HG02884 (cell line): ENCODE data around the gene COL10A1.
A peak's percentile ranks its signal among the peaks of the same experiment; 100 is the strongest.

Experiments used
- ATAC-seq: cut with Tn5 transposase; IDR thresholded peaks from one replicate; pipeline ENCODE4 v1.9.1; 2021; ENCODE audit warnings: mild to moderate bottlenecking, moderate library complexity; ENCODE audit not compliant: unreplicated experiment

The COL10A1 gene

GRCh38 chr6:116088946-116089345 lies 37.0 kb downstream of the COL10A1 start:
- ATAC-seq = no peak

GRCh38 chr6:116087437-116088027 lies 38.4 kb downstream of the COL10A1 start:
- peak; percentile 86 for ATAC-seq

DNA sequence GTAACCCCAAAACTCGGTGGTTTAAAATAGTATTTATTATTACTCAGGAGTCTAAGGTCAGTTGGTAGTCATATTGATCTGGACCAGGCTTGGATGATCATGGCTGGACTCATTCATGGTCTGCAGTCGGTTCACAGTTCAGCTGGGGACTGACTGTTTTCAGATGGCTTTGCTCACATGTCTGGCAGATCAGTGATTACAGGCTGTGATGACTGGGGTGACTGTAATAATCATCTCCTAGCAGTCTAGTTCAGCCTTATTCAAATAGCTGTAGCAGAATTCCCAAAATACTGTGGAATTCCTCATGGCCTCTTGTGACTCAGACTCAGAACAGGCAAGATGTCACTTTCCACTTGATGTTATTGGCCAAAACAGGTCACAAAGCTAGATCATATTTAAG lies 41.6 kb downstream of the COL10A1 start:
- ATAC-seq = no peak

GRCh38 chr6:116083052-116083451 lies 42.9 kb downstream of the COL10A1 start:
- no peak for ATAC-seq

DNA sequence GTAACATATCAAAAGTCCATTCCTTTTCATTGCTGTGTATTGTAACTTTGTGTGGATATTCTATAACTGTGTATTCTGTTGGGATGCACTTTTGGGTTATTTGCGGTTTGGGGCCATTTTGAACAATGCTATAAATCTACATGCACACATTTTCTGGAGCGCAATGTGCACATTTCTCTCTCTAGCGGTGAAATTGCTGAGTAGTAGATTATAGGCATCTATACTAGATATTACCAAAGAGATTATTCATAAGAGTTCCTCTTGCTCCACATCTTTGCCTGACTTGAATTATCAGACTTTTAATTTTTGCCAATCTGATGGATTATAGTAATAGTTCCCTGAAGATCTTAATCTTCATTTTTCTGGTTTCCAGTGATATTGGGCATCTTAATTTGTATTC lies 47.0 kb downstream of the COL10A1 start:
- ATAC-seq = no peak

DNA sequence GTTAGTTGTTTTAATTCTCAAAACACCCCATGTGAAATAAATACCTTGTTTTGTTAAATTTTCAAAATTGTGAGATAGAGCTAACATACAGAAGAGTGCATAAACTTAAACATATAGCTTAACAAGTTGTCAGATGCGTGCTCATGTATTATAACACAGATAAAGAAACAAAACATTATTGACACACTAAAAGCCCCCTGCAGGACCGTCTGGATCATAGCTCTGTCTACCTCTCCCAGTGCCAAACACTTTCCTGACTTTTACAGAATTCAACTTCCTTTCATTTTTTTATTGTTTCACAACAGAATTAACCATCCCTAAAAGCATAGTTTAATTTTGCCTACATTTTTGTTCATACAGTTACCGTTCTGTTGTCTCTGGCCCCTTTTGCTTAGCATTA lies 47.4 kb downstream of the COL10A1 start:
- no peak for ATAC-seq

DNA sequence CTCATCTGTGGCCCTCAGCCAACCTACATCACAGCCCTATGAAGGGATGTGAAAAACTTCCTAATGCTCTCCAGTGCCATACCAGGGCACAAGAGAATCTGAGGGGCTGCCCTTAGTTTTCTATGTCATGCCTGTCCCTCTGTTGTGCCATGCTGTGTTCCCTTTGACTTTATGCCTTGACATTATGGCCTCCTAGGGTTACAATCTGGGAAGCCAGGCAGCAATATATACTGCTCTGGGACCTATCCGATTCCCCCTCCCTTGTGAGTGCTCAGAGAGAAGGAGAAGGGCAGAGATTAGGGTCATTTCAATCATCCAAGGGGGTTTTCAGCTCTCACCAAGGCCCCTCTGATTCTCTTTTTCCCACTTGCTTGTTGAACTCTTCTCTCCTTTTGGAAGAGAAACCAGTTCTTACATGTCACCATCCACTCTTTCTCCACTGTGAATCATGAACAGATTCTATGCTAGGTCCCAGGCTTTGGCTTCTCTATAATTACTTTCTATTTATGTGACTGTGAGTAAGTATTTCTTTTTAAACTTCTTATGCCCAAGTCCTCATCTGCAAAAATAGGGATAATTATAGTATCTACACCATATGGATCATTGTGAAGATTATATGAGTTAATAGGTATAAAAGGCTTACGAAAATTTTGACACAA lies 51.1 kb downstream of the COL10A1 start:
- no peak for ATAC-seq

DNA sequence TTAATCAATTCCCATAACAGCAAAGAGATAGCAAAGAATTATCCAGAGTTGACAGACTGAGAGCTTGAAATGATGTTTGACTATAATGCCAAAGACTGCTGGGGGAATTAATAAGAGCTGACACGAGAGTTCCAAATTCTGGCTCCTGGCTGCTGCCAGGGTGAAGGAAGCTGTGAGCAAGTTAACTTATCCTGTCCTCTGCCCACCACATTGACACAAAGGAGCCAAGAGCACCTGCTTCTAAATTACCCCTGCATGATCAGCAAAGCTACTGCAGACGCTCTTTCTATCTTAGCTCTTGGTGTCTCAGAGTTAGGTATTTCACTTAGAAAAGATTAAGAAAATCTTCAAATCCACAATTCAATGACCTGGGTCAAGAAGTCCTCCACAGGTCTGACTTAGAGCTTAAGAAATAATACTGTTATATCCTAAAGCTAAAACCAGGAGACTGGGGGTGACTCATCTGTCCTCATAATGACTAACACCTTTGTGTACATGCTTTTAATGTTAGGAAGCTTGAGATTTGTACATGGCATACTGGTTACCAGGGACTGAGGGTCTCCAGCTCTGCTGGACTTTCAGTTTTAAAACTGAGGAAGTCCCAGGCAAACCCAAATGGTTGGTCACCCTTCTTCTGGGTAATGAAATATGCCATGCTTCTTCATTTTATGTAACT lies 52.0 kb downstream of the COL10A1 start:
- ATAC-seq = no peak

- no peak for ATAC-seq
These were observed 53.6 kb downstream of the COL10A1 start for GRCh38 chr6:116072368-116072767.

DNA sequence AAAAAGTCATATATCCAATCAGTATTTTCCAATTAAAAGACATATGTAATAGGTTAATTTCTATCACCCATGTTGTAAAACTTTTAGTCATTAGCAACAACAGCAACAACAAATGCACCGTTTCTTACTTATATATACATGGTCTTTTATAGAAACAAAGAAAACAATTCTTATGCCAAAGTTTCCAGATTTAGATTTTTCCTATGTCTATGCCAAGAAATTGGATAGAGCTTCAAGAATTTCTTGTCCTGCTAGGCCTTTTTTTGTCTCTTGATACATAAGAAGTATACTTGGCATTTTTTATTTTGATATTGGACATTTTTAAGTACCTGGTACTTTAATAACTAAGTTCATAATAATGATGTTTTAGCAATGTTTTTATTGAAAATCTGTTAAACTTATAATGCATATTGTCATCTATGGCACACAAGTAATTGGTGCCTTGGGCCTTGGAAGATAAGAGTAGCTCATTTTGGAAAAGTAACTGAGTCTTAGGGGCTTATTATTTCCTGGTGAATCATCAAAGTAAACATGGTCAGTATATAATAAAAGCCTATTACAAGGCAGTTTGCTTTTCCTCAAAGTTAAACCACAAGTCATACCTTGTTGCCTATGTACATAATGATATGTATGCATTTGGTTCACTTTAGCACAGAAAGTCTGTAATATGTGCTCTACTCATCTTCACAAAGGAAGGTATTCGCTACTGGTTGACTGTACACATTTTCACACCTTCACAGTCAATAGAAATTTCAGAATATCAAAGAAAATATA lies 55.1 kb downstream of the COL10A1 start:
- no peak for ATAC-seq

DNA sequence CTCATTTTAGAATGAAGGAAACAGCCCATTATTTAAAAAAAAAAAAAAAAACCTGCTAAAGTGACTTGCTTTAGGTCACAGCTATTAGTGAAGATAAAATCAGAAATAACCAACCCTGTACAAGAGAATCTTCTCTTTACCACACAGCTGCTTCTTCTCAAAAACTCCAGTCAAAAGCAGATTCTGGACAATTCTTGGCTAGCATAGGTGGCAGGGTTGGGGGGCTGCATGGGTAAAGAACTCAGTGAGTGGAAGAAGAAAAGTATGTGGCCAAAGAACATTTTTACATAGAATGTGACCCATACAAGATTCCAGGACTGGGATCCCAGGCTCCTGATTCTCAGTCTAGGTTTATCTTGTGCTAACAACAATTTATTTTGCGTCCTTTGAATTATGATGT lies 55.8 kb downstream of the COL10A1 start:
- no peak for ATAC-seq
